Measurements from ENCODE around the gene CFAP65.

Gene CFAP65

DNA sequence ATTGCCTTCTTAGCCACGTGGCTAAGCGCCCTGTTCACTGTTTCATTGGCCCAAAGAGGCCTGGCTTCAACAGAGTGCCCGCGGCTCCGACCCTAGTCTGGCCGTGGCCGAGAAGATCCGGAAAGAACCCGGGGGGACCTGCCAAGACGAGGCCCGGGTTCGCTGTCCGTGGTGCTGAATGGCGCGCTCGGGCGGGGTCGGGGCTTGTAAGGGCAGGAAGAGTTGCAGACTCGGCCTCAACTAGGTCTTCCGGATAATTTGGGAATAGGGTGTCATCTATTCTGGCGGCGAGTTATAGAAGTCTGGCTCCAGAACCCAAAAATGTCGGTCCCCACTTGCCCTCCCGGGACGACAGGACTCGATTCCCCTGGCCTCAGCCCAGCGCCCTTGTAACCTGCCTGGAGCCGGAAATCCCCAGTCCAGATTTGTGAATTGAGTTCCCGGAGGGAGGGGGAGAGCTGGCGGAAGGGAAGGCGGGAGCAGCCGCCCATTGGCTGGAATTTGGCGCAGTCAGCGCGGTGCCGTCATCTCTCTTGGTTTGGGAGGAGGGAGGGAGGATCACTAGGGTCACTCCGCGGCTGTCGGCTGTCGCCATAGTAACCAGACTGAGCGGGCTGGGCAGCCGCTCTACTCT is 78.3 kb downstream of the CFAP65 start:
- peak; percentile 96 for DNase-seq (ENCODE audit: low spot score)

DNA sequence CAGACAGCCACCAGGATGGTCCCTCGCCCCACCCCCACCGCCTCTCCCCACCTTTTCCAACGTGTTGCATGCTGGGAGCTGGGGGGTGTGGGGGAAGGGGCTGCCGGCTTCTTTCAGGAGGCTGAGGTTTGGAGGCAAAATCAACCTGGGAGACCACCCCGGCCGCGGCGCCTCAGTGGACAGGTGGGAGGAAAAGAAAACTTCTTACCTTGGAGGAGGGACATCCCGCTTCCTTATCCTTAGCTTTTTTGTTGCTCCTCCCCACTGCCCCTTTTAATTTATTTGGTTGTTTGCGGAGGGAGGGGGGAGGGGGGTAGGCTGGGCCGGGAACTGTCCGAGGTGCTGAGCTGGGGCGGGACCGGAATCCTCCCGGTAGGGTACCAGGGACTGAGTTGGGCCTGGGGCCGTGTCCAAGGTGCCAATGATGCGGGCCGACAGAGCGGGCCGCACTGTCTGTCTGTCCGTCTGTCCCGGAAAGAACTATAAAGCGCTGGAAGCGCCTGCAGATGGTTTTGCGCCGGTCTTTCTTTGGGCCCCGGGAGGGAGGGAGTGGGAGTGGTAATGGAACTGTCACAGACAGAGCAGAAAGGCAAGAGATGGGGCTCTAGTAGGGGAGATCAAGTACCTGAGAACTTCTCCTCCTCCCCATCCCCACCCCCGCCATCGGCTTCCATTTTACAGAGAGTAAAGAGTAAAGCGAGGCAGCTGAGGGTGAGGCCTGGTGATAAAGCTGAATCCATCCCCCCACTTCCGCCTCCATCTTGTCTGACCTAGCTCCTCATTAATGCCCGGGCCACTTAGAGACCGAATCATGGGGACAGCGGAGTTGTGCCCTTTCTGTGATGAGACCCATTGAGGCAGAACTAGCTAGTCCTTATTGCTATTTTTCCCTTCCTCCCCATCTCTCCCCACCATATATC is 79.4 kb downstream of the CFAP65 start:
- DNase-seq (ENCODE audit: low spot score): no peak

DNA sequence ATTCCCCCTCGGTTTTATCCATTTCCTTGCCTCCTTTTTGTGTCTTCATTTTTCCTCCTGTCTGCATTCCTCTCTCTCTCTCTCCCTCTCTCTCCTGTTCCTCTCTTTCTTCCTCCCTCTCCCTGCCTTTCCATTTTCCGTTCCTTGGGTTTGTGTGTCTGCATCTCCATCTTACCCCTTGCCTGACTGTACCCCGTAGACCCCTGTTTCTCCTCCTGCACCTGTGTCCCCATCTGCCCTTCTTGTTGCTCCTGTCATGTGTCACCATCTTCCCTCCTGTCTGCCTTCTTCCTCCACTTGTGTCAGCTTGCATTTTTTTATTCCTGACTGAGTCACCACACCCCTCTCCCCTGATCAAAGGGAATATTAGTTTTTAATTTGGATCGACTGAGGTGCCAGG is 80.1 kb downstream of the CFAP65 start:
- DNase-seq (ENCODE audit: low spot score): peak; percentile 9

GRCh38 chr2:218960309-218961165 is 80.8 kb downstream of the CFAP65 start:
- peak; percentile 15 for DNase-seq (ENCODE audit: low spot score)

GRCh38 chr2:218959761-218960308 is 81.5 kb downstream of the CFAP65 start:
- DNase-seq (ENCODE audit: low spot score): peak; percentile 17

GRCh38 chr2:218959141-218959731 is 82.1 kb downstream of the CFAP65 start, which contains the start of gene CDK5R2:
Gene CDK5R2, plus strand, starts transcription at chr2:218959666. Its CDS starts 155 bp downstream, at chr2:218959821.
- peak; percentile 95 for DNase-seq (ENCODE audit: low spot score)

- no peak for DNase-seq (ENCODE audit: low spot score)
Measured at GRCh38 chr2:218958276-218958675, 83.0 kb downstream of the CFAP65 start.

DNA sequence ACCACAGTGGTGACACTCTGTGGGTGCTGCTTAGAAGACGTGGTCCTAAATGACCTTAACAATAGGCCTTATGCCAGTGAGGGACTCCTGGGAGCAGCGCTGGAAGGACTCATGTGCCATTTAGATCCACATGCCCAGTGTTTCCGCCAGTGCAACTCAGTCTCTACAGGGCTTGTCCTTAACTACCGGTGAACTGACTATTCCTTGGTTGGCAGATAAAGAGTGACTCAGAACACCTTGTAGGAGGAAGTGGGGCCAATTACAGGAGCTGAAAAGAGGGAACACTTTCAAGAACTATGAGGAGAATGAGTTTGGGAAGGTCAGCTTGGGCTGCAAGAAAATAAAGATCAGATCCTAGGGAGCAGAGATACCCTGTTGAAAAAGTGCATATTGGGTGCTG is 83.6 kb downstream of the CFAP65 start:
- DNase-seq (ENCODE audit: low spot score): no peak

DNA sequence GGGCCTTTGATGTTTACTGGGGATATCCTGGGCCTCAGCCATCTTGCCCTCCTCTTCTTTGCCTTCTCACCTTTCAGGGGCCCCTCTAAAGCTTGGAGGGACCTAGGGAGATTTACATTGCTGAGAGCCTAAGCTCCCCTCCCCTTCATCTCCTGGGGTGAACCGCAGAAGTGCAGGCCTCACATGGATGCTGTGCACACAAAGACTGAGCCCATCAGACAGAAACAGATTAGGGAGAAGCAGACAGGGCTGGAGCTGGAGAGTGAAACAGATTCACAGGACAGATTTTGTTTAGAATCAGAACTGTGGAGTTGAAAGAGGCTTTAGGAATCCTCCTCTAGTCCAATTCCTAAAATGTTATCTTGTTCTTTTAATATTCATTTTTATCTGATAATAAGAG is 85.3 kb downstream of the CFAP65 start:
- no peak for DNase-seq (ENCODE audit: low spot score)

DNA sequence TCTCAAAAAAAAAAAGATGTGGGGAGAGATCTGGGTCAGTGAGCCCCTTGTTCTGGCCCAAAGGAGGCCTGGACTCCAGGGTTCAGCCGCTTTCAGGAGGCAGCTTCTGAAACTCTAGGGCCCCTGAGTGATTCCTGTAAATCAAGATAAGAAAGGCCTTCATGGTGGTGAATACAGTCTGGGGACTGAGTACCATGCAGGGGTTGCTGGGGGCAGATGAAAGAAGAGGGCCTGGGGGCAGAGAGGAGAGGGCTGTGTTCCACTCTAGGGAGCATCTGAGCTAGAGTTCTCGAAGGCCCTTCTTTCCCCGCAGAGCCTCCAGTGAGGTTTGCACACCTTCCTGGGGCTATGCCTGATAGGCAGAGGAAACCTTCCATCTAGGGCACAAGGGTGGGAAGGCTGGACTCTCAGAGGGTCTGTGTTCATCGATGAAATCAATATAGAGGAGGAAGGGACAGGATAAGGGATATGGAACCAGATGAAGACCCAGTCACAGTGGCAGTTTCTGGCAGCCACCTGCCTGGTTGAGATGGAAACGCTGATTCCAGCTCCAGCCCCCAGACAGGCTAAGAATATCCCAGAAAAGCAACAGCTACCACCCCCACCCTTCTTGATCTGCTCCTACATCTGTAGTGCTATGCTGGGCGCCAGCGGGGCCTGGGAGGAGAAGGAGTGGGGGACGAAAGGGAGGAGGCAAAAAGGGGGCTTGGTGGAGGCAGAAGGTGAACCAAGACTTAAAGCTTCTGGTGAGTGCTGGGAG is 86.6 kb downstream of the CFAP65 start:
- no peak for DNase-seq (ENCODE audit: low spot score)

DNA sequence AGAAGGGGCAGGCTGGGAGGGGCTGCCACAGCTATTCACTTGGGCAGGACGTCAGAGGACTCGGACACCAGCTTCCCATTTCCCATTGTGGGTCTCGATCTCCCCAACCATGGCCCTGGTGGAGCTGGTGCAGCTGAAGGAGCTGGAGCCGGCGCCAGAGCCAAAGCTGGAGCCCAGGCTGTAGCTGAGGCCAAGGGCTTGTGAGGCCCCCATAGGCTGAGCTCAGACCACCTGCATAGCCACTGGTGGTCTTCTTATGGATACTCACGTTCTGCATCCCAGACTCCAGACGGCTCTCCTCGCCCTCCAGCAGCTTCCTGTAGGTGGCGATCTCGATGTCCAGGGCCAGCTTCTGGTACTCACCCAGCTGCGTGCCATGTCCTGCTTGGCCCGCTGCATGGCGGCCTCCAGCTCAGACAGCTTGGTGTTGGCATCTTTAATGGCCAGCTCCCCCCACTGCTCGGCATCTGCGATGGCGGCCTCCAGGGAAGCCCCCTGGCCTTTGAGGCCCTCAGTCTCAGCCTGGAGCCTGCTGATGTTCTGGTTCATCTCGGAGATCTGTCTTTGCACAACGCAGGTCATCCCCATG is 87.9 kb downstream of the CFAP65 start:
- no peak for DNase-seq (ENCODE audit: low spot score)
